ENCODE measurements around the gene PDE4D.
"Not testable (repeated sequence)": the region's sequence is repeated elsewhere in the genome, so short reads cannot be mapped to it uniquely, and the experiment has no call there.

Gene PDE4D

DNA sequence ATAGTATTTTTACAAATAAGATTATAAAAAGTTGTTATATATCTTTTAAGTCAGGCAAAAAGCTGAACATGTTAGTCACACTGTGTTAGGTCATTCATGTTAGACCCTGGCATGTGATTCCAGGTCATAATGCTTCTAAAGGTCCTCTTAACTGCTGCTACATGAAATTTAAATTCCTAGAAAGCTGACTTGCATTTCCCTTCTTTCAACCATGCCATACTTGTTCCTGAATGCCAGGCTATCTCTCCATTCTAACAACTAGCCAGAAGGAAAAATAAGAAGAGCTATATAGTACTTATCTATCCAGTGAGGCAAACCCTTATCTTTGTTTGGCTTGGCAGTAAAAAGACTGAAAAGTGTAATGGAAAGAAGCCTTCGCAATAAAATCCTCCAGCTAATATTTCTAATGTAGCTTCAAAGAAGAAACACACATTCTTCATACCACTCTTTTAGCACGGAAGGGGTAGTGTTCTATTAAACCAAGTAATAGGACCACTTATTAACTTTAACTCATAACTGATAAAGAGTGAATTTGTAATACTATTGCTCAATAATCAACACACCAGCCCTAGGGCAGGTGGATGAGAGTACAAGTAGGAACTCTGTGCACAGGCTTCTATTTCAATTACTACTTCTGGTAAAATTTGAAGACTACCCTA lies 310.2 kb downstream of the PDE4D start:
- H3K4me3 ChIP-seq (ENCODE audit: control insufficient read depth, low read depth, low read length) = no peak overlapping the region
- no peak for DNase-seq (ENCODE audit: low read depth)

DNA sequence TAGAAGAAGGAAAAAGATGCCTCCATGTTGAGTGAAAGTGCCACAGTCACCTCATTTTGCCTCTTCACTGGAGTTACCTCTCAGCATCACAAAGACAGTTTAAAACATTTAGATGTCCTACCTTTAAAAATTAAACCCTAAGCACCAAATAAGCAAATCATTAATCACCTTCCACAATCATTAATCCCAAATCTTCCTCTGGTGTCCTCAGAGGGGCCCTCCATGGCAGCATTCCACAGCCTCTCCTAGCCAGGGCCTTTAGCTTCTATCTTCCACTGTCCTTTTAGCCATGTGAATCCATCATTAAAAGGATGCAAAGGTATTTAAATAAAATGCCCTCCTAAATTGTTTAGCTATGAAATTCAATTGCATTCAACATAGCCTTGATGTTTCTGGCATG lies 310.8 kb downstream of the PDE4D start:
- no peak overlapping the region for H3K4me3 ChIP-seq (ENCODE audit: control insufficient read depth, low read depth, low read length)
- no peak for DNase-seq (ENCODE audit: low read depth)
- TF ChIP-seq, protein P1, sequence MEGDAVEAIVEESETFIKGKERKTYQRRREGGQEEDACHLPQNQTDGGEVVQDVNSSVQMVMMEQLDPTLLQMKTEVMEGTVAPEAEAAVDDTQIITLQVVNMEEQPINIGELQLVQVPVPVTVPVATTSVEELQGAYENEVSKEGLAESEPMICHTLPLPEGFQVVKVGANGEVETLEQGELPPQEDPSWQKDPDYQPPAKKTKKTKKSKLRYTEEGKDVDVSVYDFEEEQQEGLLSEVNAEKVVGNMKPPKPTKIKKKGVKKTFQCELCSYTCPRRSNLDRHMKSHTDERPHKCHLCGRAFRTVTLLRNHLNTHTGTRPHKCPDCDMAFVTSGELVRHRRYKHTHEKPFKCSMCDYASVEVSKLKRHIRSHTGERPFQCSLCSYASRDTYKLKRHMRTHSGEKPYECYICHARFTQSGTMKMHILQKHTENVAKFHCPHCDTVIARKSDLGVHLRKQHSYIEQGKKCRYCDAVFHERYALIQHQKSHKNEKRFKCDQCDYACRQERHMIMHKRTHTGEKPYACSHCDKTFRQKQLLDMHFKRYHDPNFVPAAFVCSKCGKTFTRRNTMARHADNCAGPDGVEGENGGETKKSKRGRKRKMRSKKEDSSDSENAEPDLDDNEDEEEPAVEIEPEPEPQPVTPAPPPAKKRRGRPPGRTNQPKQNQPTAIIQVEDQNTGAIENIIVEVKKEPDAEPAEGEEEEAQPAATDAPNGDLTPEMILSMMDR (conservative IDR thresholded peaks at IDR 0.05; ENCODE audit: control insufficient read depth, insufficient read depth, low read depth, low read length) = no peak

More for the DNA sequence above, 310.2 kb downstream of the PDE4D start:
- TF ChIP-seq, protein P1 (conservative IDR thresholded peaks at IDR 0.05; ENCODE audit: control insufficient read depth, insufficient read depth, low read depth, low read length) = no peak

DNA sequence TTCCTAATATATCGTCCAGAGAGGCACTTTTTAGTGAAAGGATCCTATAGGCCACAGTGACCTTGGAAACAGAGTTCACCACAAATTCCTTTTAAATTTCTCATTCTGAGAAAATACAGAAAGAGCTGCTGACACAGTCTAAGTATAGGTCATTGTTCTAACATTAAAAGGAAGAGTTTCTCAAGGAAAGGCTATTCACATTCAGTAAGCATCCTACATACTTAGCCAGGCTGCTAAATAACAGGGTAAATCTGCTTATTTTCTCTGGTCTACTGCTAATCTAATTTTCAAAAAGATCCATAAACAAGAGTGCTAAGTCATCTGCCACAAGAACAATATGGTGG lies 313.7 kb downstream of the PDE4D start:
- no peak for DNase-seq (ENCODE audit: low read depth)
- no peak overlapping the region for H3K4me3 ChIP-seq (ENCODE audit: control insufficient read depth, low read depth, low read length)
- TF ChIP-seq, protein P1 (conservative IDR thresholded peaks at IDR 0.05; ENCODE audit: control insufficient read depth, insufficient read depth, low read depth, low read length) = no peak

DNA sequence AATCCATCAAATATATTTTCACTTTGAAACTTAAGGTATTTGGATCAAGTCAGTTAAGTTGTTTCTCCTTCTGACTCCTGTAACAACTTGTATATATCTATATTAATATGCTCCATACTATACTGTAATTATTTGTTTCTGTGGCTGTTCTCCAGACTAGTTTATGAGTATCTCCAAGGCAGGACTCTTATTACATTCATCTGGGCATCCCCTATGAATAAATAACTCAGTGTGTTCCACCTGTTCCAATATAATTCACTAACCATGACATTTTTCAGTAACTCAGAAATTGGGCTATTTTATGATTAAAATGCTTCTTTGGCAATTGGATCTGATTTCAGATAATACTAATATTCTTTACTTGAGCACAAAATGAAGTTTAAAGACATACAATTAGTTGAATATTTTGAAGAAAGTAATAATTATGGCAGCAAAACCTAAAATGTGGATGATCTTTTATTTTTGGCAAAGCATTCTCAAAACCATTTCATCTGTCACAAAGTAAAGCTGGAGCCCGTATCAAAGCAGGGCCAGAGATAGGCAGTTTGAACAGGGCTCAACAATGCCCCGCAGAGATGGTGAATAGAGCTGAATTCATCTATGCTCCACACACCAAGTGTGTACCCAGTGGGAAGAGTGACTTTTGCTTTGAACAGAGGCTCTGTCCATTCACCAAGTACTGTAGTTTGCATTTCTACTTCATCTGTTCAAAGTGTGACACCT lies 314.3 kb downstream of the PDE4D start:
- TF ChIP-seq, protein P1 (conservative IDR thresholded peaks at IDR 0.05; ENCODE audit: control insufficient read depth, insufficient read depth, low read depth, low read length) = no peak

DNA sequence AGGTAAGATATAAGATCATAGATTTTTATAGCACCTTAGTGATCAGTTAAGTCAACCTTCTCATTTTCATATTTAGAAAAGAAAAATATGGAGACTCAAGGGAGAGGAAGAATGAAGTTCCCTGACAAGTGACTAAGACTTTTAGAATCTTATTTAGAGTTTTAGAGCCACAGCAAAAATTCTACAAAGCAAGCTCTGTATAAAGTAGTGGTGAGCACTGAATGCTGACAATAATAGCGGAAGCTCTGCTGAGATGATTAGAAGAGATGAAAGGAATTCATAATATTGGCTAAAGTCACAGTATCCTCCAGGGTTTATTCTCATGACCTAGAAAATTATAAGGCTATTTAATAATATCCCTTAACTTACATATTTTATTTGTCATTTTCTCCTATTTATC lies 316.0 kb downstream of the PDE4D start:
- no peak for DNase-seq (ENCODE audit: low read depth)
- H3K4me3 ChIP-seq (ENCODE audit: control insufficient read depth, low read depth, low read length) = no peak overlapping the region

More for the DNA sequence above, 314.3 kb downstream of the PDE4D start:
- no peak overlapping the region for H3K4me3 ChIP-seq (ENCODE audit: control insufficient read depth, low read depth, low read length)
- DNase-seq (ENCODE audit: low read depth) = no peak

DNA sequence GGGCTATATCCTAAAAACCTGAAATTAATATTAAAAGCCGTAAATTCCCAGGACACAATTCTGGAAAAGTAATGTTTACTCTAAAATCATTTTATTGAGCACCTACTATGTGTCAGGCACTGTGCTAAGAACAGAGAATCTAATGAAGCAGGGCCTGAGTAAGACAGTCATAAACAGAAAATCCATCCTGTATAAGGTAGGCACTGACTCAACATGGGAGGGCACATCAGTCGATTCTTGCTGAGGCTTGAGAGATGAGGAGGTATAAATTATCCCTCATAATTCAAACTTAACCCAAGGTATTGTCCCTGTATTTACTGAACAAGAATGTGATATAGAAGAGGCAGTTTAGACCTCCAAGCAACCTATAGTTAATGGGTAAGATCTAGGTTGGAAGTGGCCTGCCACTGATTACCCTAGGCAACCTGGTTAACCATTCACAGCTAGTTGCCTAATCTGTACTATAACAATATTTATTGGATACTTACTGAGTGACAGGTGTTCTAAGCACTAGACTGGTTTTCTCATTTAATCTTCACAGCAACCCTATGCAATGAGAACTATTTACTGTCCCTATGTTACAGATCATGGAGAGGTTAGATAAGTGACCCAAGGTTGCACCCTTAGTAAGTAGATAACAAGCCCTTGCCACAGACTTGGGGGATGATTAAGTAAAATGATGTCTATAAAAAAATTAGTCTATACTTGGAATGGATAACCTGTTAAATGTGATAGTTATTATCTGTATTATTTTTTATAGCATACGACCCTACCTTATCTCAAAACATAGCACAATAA lies 317.7 kb downstream of the PDE4D start:
- no peak for DNase-seq (ENCODE audit: low read depth)
- H3K4me3 ChIP-seq (ENCODE audit: control insufficient read depth, low read depth, low read length) = no peak overlapping the region
- TF ChIP-seq, protein P1 (conservative IDR thresholded peaks at IDR 0.05; ENCODE audit: control insufficient read depth, insufficient read depth, low read depth, low read length) = no peak

More for the DNA sequence above, 316.0 kb downstream of the PDE4D start:
- TF ChIP-seq, protein P1 (conservative IDR thresholded peaks at IDR 0.05; ENCODE audit: control insufficient read depth, insufficient read depth, low read depth, low read length) = no peak

DNA sequence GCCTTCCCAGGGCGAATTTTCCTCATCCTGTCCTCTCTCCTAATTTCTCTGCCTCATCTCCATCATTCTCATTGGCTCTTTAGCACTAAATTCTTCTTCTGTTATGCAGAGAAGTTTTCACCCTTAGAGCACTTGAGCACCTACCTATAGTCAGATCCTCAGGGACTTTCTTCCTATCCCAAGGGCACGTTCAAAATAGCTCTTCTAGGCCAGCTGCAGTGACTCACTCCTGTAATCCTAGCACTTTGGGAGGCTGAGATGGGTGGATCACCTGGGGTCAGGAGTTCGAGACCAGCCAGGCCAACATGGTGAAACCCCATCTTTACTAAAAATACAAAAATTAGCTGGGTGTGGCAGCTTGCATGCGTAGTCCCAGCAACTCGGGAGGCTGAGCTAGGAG lies 320.0 kb downstream of the PDE4D start:
- DNase-seq (ENCODE audit: low read depth) = not testable (repeated sequence)

More for the DNA sequence above, 320.0 kb downstream of the PDE4D start:
- H3K4me3 ChIP-seq (ENCODE audit: control insufficient read depth, low read depth, low read length) = not testable (repeated sequence)
